Prostate gland (tissue), 2 donors: ENCODE data around the gene SHQ1.

Source experiments
- CTCF ChIP-seq, 4 experiments: fragments of 200-600 bp in 2 of 4; fragments of 450-650 bp in 2 of 4; sonication (generic) in 2 of 4; IDR thresholded peaks; 1 replicate in 3 of 4; 2 replicates in 1 of 4; pipeline ENCODE4 v1.5.1; 2016 to 2019; ENCODE audit warnings: antibody characterized with exemption in 4 of 4, mild to moderate bottlenecking in 2 of 4, moderate library complexity in 2 of 4
- POLR2A ChIP-seq: fragments of 450-650 bp; IDR thresholded peaks from one replicate; pipeline ENCODE4 v1.6.1; 2016; ENCODE audit warnings: antibody characterized with exemption, mild to moderate bottlenecking

DNA sequence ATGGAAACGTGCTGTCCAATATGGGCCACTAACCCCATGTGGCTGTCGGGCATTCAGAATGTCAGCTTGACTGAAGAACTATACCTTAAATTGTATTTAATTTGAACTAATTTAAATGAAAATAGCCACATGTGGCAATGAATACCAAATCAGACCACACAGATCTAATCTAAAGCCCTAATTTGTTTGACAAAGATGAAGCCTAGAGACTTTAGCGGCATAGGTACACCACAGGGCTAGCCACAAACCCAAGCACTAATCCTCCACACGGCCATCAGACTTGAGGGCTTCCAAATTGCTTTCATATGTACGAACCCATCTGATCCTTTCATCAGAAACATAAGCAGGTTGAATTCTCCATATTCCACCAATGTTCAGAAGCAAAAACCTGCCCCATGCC is 81.4 kb downstream of the SHQ1 start:
- TF ChIP-seq CTCF (IDR thresholded peaks at IDR 0.05), result no peak
- TF ChIP-seq POLR2A, result no peak
